Limb (tissue), 2 donors: ENCODE results near the gene COPRS.
"Not testable (repeated sequence)": the region's sequence is repeated elsewhere in the genome, so short reads cannot be mapped to it uniquely, and the experiment has no call there.

Source experiments
- DNase-seq, 2 donors: peaks; one replicate each; pipeline ENCODE4 v3.0.0-alpha.2; 2016; ENCODE audit errors: extremely low spot score in 2 of 2

COPRS gene

GRCh38 chr17:31845291-31845690 is 13.8 kb downstream of the COPRS start:
- no peak for DNase-seq

GRCh38 chr17:31843070-31843745 is 15.8 kb downstream of the COPRS start:
- peak; percentile 63 to 67 for DNase-seq

GRCh38 chr17:31842195-31843069 is 16.6 kb downstream of the COPRS start:
- DNase-seq: peak; percentile 85 to 87

- DNase-seq: no peak
These were observed 17.2 kb downstream of the COPRS start for GRCh38 chr17:31841850-31842194.

GRCh38 chr17:31838636-31839225 is 20.3 kb downstream of the COPRS start:
- DNase-seq: no peak

GRCh38 chr17:31835984-31836383 is 23.1 kb downstream of the COPRS start:
- no peak for DNase-seq

- no peak for DNase-seq
These were observed 24.6 kb downstream of the COPRS start for GRCh38 chr17:31834448-31834847.

GRCh38 chr17:31832746-31833145 is 26.3 kb downstream of the COPRS start:
- no peak for DNase-seq

GRCh38 chr17:31830971-31831858 is 27.8 kb downstream of the COPRS start:
- DNase-seq: no peak

GRCh38 chr17:31829649-31830048 is 29.4 kb downstream of the COPRS start:
- DNase-seq: no peak

- DNase-seq: not testable (repeated sequence)
These were observed 30.1 kb downstream of the COPRS start for GRCh38 chr17:31828955-31829354.

- DNase-seq: no peak
These were observed 32.9 kb downstream of the COPRS start for GRCh38 chr17:31825961-31826691.

GRCh38 chr17:31824766-31825360 is 34.2 kb downstream of the COPRS start:
- peak in 1 of 2 donors; percentile 13 for DNase-seq

GRCh38 chr17:31823014-31823413 is 36.0 kb downstream of the COPRS start:
- DNase-seq: no peak

GRCh38 chr17:31820691-31821435 is 38.2 kb downstream of the COPRS start:
- DNase-seq: no peak

GRCh38 chr17:31819578-31819977 is 39.5 kb downstream of the COPRS start:
- DNase-seq: no peak

GRCh38 chr17:31818863-31819262 is 40.2 kb downstream of the COPRS start:
- not testable (repeated sequence) for DNase-seq

- no peak for DNase-seq
These were observed 43.8 kb downstream of the COPRS start for GRCh38 chr17:31815212-31815730.

GRCh38 chr17:31811101-31811500 is 47.9 kb downstream of the COPRS start:
- no peak for DNase-seq
